ENCODE data around the gene SERP2.
"Not testable (repeated sequence)": the region's sequence is repeated elsewhere in the genome, so short reads cannot be mapped to it uniquely, and the experiment has no call there.

Gene SERP2

GRCh38 chr13:44373601-44374347, at the start of gene SERP2:
Gene SERP2 (plus strand): TSS chr13:44373824. CDS start chr13:44374026, 202 bp downstream.
- peak; percentile 85 for DNase-seq

- no peak for DNase-seq
These were observed 46.7 kb upstream of the SERP2 start for GRCh38 chr13:44326961-44327360.

GRCh38 chr13:44329041-44329440, 44.6 kb upstream of the SERP2 start:
- DNase-seq, result not testable (repeated sequence)

- no peak for DNase-seq
These were observed 43.6 kb upstream of the SERP2 start for GRCh38 chr13:44329909-44330545.

GRCh38 chr13:44331446-44331845, 42.2 kb upstream of the SERP2 start:
- DNase-seq, result no peak

GRCh38 chr13:44331912-44332851, 41.4 kb upstream of the SERP2 start:
- DNase-seq, result peak; percentile 72

- no peak for DNase-seq
These were observed 39.5 kb upstream of the SERP2 start for GRCh38 chr13:44333950-44334655.

GRCh38 chr13:44334751-44335150, 38.9 kb upstream of the SERP2 start:
- no peak for DNase-seq

- no peak for DNase-seq
These were observed 36.7 kb upstream of the SERP2 start for GRCh38 chr13:44336934-44337333.

GRCh38 chr13:44337581-44337980, 36.0 kb upstream of the SERP2 start:
- DNase-seq, result no peak

- no peak for DNase-seq
These were observed 33.1 kb upstream of the SERP2 start for GRCh38 chr13:44340508-44340907.

- DNase-seq, result no peak
These were observed 30.9 kb upstream of the SERP2 start for GRCh38 chr13:44342741-44343140.

GRCh38 chr13:44346534-44346933, 27.1 kb upstream of the SERP2 start:
- DNase-seq, result no peak

- no peak for DNase-seq
These were observed 26.3 kb upstream of the SERP2 start for GRCh38 chr13:44347301-44347700.

- no peak for DNase-seq
These were observed 25.7 kb upstream of the SERP2 start for GRCh38 chr13:44347949-44348348.

- no peak for DNase-seq
These were observed 22.7 kb upstream of the SERP2 start for GRCh38 chr13:44350775-44351504.

- no peak for DNase-seq
These were observed 22.1 kb upstream of the SERP2 start for GRCh38 chr13:44351505-44351854.

- DNase-seq, result no peak
These were observed 21.4 kb upstream of the SERP2 start for GRCh38 chr13:44352202-44352601.

- no peak for DNase-seq
These were observed 21.0 kb upstream of the SERP2 start for GRCh38 chr13:44352671-44353070.

- no peak for DNase-seq
These were observed 19.3 kb upstream of the SERP2 start for GRCh38 chr13:44354331-44354730.

GRCh38 chr13:44354884-44355283, 18.7 kb upstream of the SERP2 start:
- no peak for DNase-seq

- no peak for DNase-seq
These were observed 18.0 kb upstream of the SERP2 start for GRCh38 chr13:44355621-44356020.
